ENCODE data around the gene SEPTIN5. TPM values are rescaled to one million over a fixed set of nuclear protein-coding genes. Genes with fewer than 3 reads are reported as not detected.

The SEPTIN5 gene
- total and polyA plus RNA-seq, 12 donors: 56.5 to 218 (median 143) TPM

GRCh38 chr22:19701420-19702145 is 12.7 kb upstream of the SEPTIN5 start:
- ATAC-seq: no peak
- intact Hi-C loops (cut with DNase I): no loop called here
- no peak for TF ChIP-seq CTCF (IDR thresholded peaks at IDR 0.05)
- H3K4me3 ChIP-seq: no peak overlapping the region
- no peaks in the 10 kb centered on the region for H3K36me3 ChIP-seq
- no peaks in the 10 kb centered on the region for H3K4me1 ChIP-seq
- no peak overlapping the region for H3K27ac ChIP-seq
- H3K27me3 ChIP-seq: peaks cover 0 to 19% (median 5%) of the 10 kb centered on the region in 7 donors
- no peak for DNase-seq
- no peaks in the 10 kb centered on the region for H3K9me3 ChIP-seq
- WGBS, 2 donors: 83 to 86% methylated on average over 10 of the region's 10 CpGs

DNA sequence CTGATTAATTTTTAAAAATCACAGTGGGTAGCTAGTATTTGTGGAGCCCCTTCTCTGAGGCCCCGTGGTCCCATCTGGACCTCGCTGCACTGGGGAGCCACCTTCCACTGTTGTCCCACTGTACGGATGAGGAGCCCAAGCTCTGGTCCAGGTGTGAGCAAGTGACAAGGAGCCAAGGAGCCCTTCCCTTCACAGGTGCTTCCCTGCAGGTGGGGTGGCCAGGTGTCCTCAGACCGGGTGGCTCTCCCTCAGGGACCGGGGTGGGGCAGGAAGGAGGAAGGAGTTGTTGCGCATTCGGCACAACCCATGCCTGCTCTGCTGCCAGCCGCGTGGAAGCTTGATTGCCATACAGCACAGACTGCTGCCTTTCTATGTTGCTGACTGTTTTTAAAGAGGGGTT is 10.4 kb upstream of the SEPTIN5 start:
- no peak for TF ChIP-seq CTCF (IDR thresholded peaks at IDR 0.05)
- H3K4me3 ChIP-seq: no peak overlapping the region
- no peaks in the 10 kb centered on the region for H3K36me3 ChIP-seq
- 75 to 79% methylated on average over 9 of the region's 9 CpGs for WGBS, 2 donors
- intact Hi-C loops (cut with DNase I): no loop called here
- no peak for DNase-seq
- peaks cover 0 to 32% (median 6%) of the 10 kb centered on the region in 7 donors for H3K27me3 ChIP-seq
- H3K27ac ChIP-seq: no peak overlapping the region
- no peaks in the 10 kb centered on the region for H3K9me3 ChIP-seq
- peaks cover 0 to 6% (median 0%) of the 10 kb centered on the region in 9 donors for H3K4me1 ChIP-seq
- no peak for ATAC-seq

GRCh38 chr22:19704355-19705015 is 9.8 kb upstream of the SEPTIN5 start:
- peaks cover 0 to 10% (median 5%) of the 10 kb centered on the region in 9 donors for H3K4me1 ChIP-seq
- 77 to 83% methylated on average over 15 of the region's 15 CpGs for WGBS, 2 donors
- no peak overlapping the region for H3K27ac ChIP-seq
- intact Hi-C loops (cut with DNase I): no loop called here
- no peak for TF ChIP-seq CTCF (IDR thresholded peaks at IDR 0.05)
- no peaks in the 10 kb centered on the region for H3K36me3 ChIP-seq
- peaks cover 0 to 33% (median 6%) of the 10 kb centered on the region in 7 donors for H3K27me3 ChIP-seq
- no peak overlapping the region for H3K4me3 ChIP-seq
- no peaks in the 10 kb centered on the region for H3K9me3 ChIP-seq
- no peak for DNase-seq
- ATAC-seq: no peak

DNA sequence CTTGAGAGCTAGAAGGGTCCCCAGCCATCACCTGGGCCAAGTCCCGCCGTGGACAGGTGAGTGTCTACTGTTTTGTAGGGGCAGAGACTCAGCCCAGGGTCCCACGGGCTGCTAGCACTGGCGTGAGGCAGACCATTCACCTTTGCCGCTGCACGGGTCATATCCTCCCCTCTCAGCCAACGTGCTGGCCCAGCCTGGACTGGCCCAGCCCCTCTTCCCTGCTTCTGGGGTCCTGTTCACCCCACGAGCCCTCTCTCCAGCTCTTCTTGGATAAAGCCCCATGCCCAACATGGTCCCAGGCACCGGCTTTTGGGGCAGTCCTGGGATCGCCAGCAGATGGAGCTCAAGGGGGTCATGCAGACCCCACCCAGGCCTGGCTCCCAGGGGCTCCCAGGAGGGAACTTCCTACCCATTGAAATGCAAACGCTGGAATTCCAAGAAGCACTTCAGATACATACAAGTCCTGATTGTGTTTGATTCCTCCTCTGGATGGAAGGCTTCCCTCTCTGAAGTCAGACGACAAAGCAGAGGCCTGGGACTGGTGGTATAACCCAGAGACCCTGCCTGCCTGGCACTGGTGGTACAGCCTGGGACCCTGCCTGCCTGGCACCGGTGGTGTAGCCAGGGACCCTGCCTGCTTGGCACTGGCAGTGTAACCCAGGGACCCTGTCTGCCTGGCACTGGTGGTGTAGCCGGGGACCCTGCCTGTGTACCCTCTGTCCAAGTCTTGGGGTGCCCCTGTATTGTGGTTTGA is 8.9 kb upstream of the SEPTIN5 start:
- intact Hi-C loops (cut with DNase I): no loop called here
- Histone ChIP-seq H3K27me3 (peaks cover 0 to 37% (median 6%) of the 10 kb centered on the region in 7 donors), H3K27ac (no peak overlapping the region), H3K4me1 (peaks cover 0 to 10% (median 5%) of the 10 kb centered on the region in 9 donors), H3K4me3 (no peak overlapping the region), H3K36me3 (no peaks in the 10 kb centered on the region), H3K9me3 (no peaks in the 10 kb centered on the region)
- WGBS, 2 donors: 66 to 69% methylated on average over 14 of the region's 14 CpGs
- no peak for TF ChIP-seq CTCF (IDR thresholded peaks at IDR 0.05)
- no peak for ATAC-seq
- DNase-seq: no peak
